SK-N-MC (cell line): ENCODE measurements around the gene CYS1.

Source experiments
- EZH2 ChIP-seq: fragments of 200-600 bp; sonication (generic); IDR thresholded peaks from one replicate; pipeline ENCODE4 v1.6.1; 2017; ENCODE audit warnings: antibody characterized with exemption
- FOXP2 ChIP-seq: optimal IDR thresholded peaks from 2 replicates; pipeline ENCODE3; 2011; ENCODE audit warnings: mild to moderate bottlenecking, moderate library complexity; ENCODE audit not compliant: insufficient read depth; ENCODE audit errors: extremely low read length, control extremely low read depth
- POLR2AphosphoS5 ChIP-seq: IDR thresholded peaks from 2 replicates; pipeline ENCODE4 v1.6.1; 2012; ENCODE audit warnings: mild to moderate bottlenecking, low read depth, low read length, borderline replicate concordance

DNA sequence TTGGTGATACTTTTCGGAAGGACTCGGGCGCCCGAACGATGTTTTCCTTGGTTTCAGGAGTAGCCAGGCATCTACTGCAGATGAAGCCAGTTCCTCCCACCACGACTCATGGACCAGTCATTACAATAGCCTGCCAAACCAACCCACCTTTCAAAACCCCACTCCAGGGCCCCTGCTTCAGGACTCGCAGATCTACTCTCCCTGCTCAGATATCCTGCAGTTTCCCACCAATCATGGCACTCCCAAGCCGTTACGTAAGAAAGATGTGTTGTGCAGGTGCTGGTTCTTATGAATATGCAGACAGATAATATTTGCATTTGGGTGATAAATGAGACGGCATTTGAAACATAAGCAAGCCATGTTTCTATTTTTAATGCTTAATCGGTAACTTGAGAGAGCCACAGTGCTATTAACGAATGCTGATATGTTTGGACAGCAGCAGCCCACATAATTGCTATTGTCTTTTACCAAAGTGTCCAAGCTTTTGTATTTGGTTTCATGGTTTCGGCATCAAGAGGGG lies 3.5 kb upstream of the CYS1 start:
- TF ChIP-seq POLR2AphosphoS5 (no peak), EZH2 (no peak), FOXP2 (no peak)
